ENCODE results near the gene SCN9A. TPM values are rescaled to one million over a fixed set of nuclear protein-coding genes. Genes with fewer than 3 reads are reported as not detected.
"Not testable (repeated sequence)": the region's sequence is repeated elsewhere in the genome, so short reads cannot be mapped to it uniquely, and the experiment has no call there.

SCN9A gene
- total and polyA plus RNA-seq, 2 experiments from 2014 or later = 1.4 TPM

DNA sequence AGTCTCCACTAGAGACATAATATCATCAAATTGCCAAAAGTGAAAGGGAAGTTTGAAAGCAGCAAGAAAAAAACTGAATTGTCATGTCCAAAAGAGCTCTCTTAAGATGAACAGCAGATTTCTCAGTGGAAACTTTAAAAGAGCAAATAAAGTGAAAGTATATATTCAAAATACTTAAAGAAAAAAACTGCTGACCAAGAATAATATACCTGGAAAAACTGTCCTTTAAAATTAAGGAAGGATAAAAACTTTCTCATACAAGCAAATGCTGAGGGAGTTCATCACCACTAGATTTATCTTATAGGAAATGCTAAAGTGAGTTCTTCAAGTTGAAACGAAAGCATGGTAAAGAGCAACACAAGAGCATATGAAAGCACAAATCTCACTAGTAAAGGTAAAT is 164.7 kb downstream of the SCN9A start:
- H3K9me3 ChIP-seq (ENCODE audit: low read depth) = no peaks in the 10 kb centered on the region
- H3K36me3 ChIP-seq = no peaks in the 10 kb centered on the region
- DNase-seq (ENCODE audit: low read depth in 1 of 2, low spot score in 1 of 2) = no peak

DNA sequence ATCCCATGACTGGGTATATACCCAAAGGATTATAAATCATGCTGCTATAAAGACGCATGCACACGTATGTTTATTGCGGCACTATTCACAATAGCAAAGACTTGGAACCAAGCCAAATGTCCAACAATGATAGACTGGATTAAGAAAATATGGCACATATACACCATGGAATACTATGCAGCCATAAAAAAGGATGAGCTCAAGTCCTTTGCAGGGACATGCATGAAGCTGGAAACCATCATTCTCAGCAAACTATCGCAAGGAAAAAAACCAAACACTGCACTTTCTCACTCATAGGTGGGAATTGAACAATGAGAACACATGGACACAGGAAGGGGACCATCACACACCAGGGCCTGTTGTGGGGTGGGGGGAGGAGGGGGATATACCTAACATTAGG is 165.8 kb downstream of the SCN9A start:
- H3K4me3 ChIP-seq; H3K36me3 ChIP-seq; H3K4me1 ChIP-seq (ENCODE audit: low read depth); H3K9me3 ChIP-seq (ENCODE audit: low read depth); DNase-seq (ENCODE audit: low read depth in 1 of 2, low spot score in 1 of 2); H3K27me3 ChIP-seq; H3K27ac ChIP-seq: not testable (repeated sequence)

More for the DNA sequence above, 164.7 kb downstream of the SCN9A start:
- TF ChIP-seq, protein P1, sequence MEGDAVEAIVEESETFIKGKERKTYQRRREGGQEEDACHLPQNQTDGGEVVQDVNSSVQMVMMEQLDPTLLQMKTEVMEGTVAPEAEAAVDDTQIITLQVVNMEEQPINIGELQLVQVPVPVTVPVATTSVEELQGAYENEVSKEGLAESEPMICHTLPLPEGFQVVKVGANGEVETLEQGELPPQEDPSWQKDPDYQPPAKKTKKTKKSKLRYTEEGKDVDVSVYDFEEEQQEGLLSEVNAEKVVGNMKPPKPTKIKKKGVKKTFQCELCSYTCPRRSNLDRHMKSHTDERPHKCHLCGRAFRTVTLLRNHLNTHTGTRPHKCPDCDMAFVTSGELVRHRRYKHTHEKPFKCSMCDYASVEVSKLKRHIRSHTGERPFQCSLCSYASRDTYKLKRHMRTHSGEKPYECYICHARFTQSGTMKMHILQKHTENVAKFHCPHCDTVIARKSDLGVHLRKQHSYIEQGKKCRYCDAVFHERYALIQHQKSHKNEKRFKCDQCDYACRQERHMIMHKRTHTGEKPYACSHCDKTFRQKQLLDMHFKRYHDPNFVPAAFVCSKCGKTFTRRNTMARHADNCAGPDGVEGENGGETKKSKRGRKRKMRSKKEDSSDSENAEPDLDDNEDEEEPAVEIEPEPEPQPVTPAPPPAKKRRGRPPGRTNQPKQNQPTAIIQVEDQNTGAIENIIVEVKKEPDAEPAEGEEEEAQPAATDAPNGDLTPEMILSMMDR (IDR thresholded peaks at IDR 0.05; ENCODE audit: low read depth, low read length) = no peak
- Histone ChIP-seq H3K27me3 (no peaks in the 10 kb centered on the region), H3K4me1 (ENCODE audit: low read depth) (no peaks in the 10 kb centered on the region), H3K27ac (no peak overlapping the region), H3K4me3 (no peak overlapping the region)

DNA sequence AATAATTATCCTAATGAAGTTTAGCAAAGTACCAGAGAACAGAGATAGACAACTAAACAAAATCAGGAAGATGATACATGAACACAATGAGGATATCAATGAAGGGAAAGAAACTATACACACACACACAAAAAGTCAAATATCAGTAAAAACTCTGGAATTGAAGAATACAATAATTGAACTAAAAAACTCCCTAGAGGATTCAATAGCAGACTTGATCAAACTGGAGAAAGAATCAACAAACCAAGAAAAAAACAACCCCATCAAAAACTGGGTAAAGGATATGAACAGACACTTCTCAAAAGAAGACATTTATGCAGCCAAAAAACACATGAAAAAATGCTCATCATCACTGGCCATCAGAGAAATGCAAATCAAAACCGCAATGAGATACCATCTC is 166.4 kb downstream of the SCN9A start:
- H3K4me3 ChIP-seq; DNase-seq (ENCODE audit: low read depth in 1 of 2, low spot score in 1 of 2); H3K4me1 ChIP-seq (ENCODE audit: low read depth); H3K36me3 ChIP-seq; H3K9me3 ChIP-seq (ENCODE audit: low read depth); H3K27me3 ChIP-seq; H3K27ac ChIP-seq: not testable (repeated sequence)

DNA sequence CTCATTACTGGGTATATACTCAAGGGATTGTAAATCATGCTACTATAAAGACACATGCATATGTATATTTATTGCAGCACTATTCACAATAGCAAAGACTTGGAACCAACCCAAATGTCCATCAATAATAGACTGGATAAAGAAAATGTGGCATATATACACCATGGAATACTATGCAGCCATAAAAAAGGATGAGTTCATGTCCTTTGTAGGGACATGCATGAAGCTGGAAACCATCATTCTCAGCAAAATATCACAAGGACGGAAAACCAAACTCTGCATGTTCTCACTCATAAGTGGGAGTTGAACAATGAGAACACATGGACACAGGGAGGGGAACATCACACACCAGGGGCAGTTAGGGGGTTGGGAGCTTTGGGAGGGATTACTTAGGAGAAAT is 169.6 kb downstream of the SCN9A start:
- DNase-seq (ENCODE audit: low read depth in 1 of 2, low spot score in 1 of 2); H3K27me3 ChIP-seq; H3K4me1 ChIP-seq (ENCODE audit: low read depth); H3K9me3 ChIP-seq (ENCODE audit: low read depth); H3K4me3 ChIP-seq; H3K27ac ChIP-seq; H3K36me3 ChIP-seq: not testable (repeated sequence)

DNA sequence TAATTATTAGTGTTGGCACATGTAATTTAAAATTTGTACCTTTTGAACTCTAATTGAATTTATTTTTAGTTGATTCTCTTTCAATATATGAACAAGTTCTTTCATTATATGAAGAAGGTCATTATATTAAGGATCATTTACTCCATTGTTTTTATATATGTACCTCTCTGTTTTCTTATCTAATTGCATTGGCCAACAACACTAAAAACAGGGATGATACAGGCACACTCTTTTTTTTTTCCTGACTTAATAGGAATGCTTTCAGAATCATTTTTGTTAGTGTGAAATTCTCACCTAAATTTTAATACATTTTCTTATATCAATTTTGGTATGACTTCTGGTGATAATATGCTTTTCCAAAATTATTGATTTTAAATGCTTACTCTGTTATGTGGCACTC is 173.0 kb downstream of the SCN9A start:
- no peaks in the 10 kb centered on the region for H3K4me1 ChIP-seq (ENCODE audit: low read depth)
- no peak overlapping the region for H3K27ac ChIP-seq
- TF ChIP-seq, protein P1 (IDR thresholded peaks at IDR 0.05; ENCODE audit: low read depth, low read length) = no peak
- DNase-seq (ENCODE audit: low read depth in 1 of 2, low spot score in 1 of 2) = no peak
- H3K4me3 ChIP-seq = no peak overlapping the region
- no peaks in the 10 kb centered on the region for H3K36me3 ChIP-seq
- H3K27me3 ChIP-seq = no peaks in the 10 kb centered on the region
- H3K9me3 ChIP-seq (ENCODE audit: low read depth) = no peaks in the 10 kb centered on the region

DNA sequence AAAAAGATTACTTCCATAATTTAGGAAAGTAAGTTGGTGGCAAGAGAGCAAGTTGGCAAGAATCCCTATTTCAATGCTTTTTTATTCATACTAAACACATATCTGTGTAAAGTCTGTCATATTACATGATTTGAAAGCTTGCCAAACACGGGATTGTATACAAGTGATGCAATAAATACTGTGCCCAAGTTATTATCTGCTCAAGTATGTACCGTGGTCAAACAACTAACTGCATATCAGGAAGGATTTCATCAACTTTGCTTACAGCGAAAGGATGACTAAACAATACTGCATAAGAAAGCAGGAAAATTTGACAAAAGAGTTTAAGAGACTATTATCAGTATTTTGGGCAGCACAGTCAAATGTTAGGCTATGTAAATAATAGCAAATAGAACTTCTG is 178.3 kb downstream of the SCN9A start:
- H3K27me3 ChIP-seq = no peaks in the 10 kb centered on the region
- no peaks in the 10 kb centered on the region for H3K9me3 ChIP-seq (ENCODE audit: low read depth)
- no peak overlapping the region for H3K4me3 ChIP-seq
- H3K27ac ChIP-seq = no peak overlapping the region
- TF ChIP-seq, protein P1 (IDR thresholded peaks at IDR 0.05; ENCODE audit: low read depth, low read length) = no peak
- no peaks in the 10 kb centered on the region for H3K4me1 ChIP-seq (ENCODE audit: low read depth)
- no peaks in the 10 kb centered on the region for H3K36me3 ChIP-seq
- peak in 1 of 2 donors; percentile 81 for DNase-seq (ENCODE audit: low read depth in 1 of 2, low spot score in 1 of 2)

DNA sequence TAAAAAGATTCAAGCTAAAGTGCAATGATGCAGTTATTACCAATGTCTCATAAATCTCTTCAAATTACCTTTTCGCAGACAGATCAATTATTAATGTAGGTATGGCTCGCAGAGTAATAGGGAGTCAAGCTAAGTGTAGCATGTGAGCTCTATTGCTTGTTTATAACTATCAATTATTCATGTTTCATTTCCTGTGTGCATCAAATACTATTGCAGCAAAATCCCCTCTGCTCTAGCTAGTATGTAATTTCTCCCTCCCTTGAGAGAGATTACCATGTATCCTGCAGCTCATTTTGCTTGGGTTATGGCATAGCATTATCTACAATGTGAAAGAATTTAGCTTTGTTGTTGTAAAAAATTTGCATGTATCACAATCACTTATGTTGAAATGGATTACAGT is 182.3 kb downstream of the SCN9A start:
- no peaks in the 10 kb centered on the region for H3K4me1 ChIP-seq (ENCODE audit: low read depth)

More for the DNA sequence above, 182.3 kb downstream of the SCN9A start:
- Histone ChIP-seq H3K4me3 (no peak overlapping the region), H3K36me3 (no peaks in the 10 kb centered on the region), H3K9me3 (ENCODE audit: low read depth) (no peaks in the 10 kb centered on the region), H3K27me3 (peaks cover 3% of the 10 kb centered on the region), H3K27ac (no peak overlapping the region)
- DNase-seq (ENCODE audit: low read depth in 1 of 2, low spot score in 1 of 2) = no peak
- TF ChIP-seq, protein P1 (IDR thresholded peaks at IDR 0.05; ENCODE audit: low read depth, low read length) = no peak

All from cardiac muscle cell (in vitro differentiated cells and primary cell).